MM.1S (cell line): Measurements from ENCODE around the gene BMP4.

Experiments used
- DNase-seq: peaks from one replicate; pipeline ENCODE4 v3.0.0-alpha.2; 2015
- H2AFZ ChIP-seq: fragments of 300-600 bp; sonication (generic); 2 replicates; pipeline ENCODE4 v1.6.0; 2016; ENCODE audit warnings: antibody characterized with exemption, low read length
- H3F3A ChIP-seq: fragments of 300-600 bp; sonication (generic); 2 replicates; pipeline ENCODE4 v1.6.1; 2016; ENCODE audit warnings: mild to moderate bottlenecking, antibody characterized with exemption, low read length, moderate library complexity, mixed read lengths; ENCODE audit not compliant: insufficient read depth
- H3K27ac ChIP-seq: fragments of 300-600 bp; sonication (generic); 2 replicates; pipeline ENCODE4 v1.5.1; 2016; ENCODE audit warnings: mild to moderate bottlenecking, low read length
- H3K27me3 ChIP-seq: fragments of 300-600 bp; sonication (generic); replicated peaks from 2 replicates; pipeline ENCODE4 v1.6.0; 2016; ENCODE audit warnings: low read length; ENCODE audit not compliant: insufficient read depth
- H3K36me3 ChIP-seq: fragments of 300-600 bp; sonication (generic); replicated peaks from 2 replicates; pipeline ENCODE4 v1.6.1; 2016; ENCODE audit warnings: mild to moderate bottlenecking, low read length, mixed read lengths; ENCODE audit not compliant: insufficient read depth
- H3K4me1 ChIP-seq: fragments of 300-600 bp; sonication (generic); 2 replicates; pipeline ENCODE4 v1.6.1; 2016; ENCODE audit warnings: low read length, mixed read lengths
- H3K4me2 ChIP-seq: fragments of 300-600 bp; sonication (generic); 2 replicates; pipeline ENCODE4 v1.6.0; 2016; ENCODE audit warnings: low read depth, low read length
- H3K4me3 ChIP-seq: fragments of 300-600 bp; sonication (generic); 2 replicates; pipeline ENCODE4 v1.5.1; 2016; ENCODE audit warnings: low read length, mixed read lengths
- H3K79me2 ChIP-seq: fragments of 300-600 bp; sonication (generic); 2 replicates; pipeline ENCODE4 v1.6.1; 2016; ENCODE audit warnings: mixed run types, low read length, mixed read lengths
- H3K9ac ChIP-seq: fragments of 300-600 bp; sonication (generic); 2 replicates; pipeline ENCODE4 v1.6.1; 2016; ENCODE audit warnings: low read length, mixed read lengths
- H3K9me2 ChIP-seq: fragments of 300-600 bp; sonication (generic); replicated peaks from 2 replicates; pipeline ENCODE4 v1.6.1; 2016; ENCODE audit warnings: mild to moderate bottlenecking, low read length, mixed read lengths; ENCODE audit not compliant: insufficient read depth
- H3K9me3 ChIP-seq: fragments of 300-600 bp; sonication (generic); replicated peaks from 2 replicates; pipeline ENCODE4 v1.6.1; 2016; ENCODE audit warnings: mild to moderate bottlenecking, low read length, mixed read lengths; ENCODE audit not compliant: insufficient read depth
- H4K20me1 ChIP-seq: fragments of 300-600 bp; sonication (generic); 2 replicates; pipeline ENCODE4 v1.6.1; 2016; ENCODE audit warnings: mild to moderate bottlenecking, low read length, moderate library complexity, mixed read lengths; ENCODE audit not compliant: insufficient read depth
- CTCF ChIP-seq: fragments of 300-600 bp; sonication (generic); IDR thresholded peaks from 2 replicates; pipeline ENCODE4 v1.5.1; 2016; ENCODE audit warnings: antibody characterized with exemption, low read length, mixed read lengths
- EZH2 ChIP-seq: fragments of 300-600 bp; sonication (generic); optimal IDR thresholded peaks from 2 replicates; pipeline ENCODE3; 2017; ENCODE audit warnings: low read depth, mild to moderate bottlenecking, antibody characterized with exemption, low read length, mixed read lengths
- EZH2phosphoT487 ChIP-seq: fragments of 300-600 bp; sonication (generic); IDR thresholded peaks from 2 replicates; pipeline ENCODE4 v1.6.1; 2018; ENCODE audit warnings: antibody characterized with exemption, low read length

Gene BMP4

DNA sequence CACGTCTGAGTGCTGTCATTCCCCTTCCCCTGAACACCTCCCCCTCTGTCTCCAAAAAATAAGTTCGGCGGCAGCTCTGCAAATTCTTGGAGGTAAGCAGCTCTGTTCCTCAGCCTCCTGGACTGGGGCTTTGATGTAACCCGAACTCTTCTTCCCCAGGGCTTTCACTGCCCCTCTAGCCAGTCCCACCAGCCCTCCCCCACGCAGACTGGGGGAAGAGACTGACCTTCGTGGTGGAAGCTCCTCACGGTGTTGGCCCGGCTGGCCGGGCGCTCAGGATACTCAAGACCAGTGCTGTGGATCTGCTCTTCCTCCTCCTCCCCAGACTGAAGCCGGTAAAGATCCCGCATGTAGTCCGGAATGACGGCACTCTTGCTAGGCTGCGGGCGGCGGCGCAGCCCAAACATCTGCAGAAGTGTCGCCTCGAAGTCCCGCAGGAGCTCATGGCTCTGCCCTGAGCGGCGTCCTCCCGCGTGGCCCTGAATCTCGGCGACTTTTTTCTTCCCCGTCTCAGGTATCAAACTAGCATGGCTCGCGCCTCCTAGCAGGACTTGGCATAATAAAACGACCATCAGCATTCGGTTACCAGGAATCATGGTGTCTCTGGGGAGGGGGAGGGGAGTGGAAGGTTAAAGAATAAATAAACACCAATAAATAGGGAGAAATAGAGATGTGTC, 4.9 kb downstream of the BMP4 start:
- Histone ChIP-seq H3K9me2 (no peaks in the 10 kb centered on the region), H3K4me2 (no peak overlapping the region), H3K27me3 (no peaks in the 10 kb centered on the region), H3F3A (no peaks in the 10 kb centered on the region), H3K27ac (no peak overlapping the region), H3K36me3 (no peaks in the 10 kb centered on the region), H3K9ac (no peak overlapping the region), H2AFZ (no peak overlapping the region), H4K20me1 (no peaks in the 10 kb centered on the region), H3K4me3 (no peak overlapping the region), H3K9me3 (no peaks in the 10 kb centered on the region), H3K79me2 (no peaks in the 10 kb centered on the region), H3K4me1 (no peaks in the 10 kb centered on the region)
- no peak for DNase-seq
- TF ChIP-seq CTCF (no peak), EZH2phosphoT487 (no peak), EZH2 (no peak)

DNA sequence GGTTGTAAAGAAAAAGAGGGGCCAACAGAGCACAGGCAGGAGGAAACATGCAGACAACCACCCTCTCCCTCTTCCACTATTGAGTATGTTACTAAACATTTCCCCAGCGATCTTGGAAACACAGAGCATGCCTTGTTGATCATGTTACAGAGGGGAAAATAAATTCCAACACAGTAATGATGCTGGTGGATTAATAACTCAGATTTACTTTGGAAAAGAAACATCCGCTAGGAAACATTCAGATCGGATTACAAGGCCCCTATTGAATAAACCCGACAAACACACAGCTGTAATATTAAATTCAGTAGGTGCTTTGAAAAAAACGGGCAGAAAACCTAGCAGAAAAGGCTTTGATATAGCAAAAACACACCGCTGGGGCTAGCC, 5.4 kb downstream of the BMP4 start:
- Histone ChIP-seq H3F3A (no peaks in the 10 kb centered on the region), H2AFZ (no peak overlapping the region), H3K4me1 (no peaks in the 10 kb centered on the region), H3K9me2 (no peaks in the 10 kb centered on the region), H3K9ac (no peak overlapping the region), H3K79me2 (no peaks in the 10 kb centered on the region), H3K27me3 (no peaks in the 10 kb centered on the region), H3K27ac (no peak overlapping the region), H3K4me2 (no peak overlapping the region), H3K36me3 (no peaks in the 10 kb centered on the region), H3K9me3 (no peaks in the 10 kb centered on the region), H4K20me1 (no peaks in the 10 kb centered on the region), H3K4me3 (no peak overlapping the region)
- TF ChIP-seq EZH2 = no peak
- no peak for TF ChIP-seq EZH2phosphoT487
- TF ChIP-seq CTCF = no peak
- no peak for DNase-seq

DNA sequence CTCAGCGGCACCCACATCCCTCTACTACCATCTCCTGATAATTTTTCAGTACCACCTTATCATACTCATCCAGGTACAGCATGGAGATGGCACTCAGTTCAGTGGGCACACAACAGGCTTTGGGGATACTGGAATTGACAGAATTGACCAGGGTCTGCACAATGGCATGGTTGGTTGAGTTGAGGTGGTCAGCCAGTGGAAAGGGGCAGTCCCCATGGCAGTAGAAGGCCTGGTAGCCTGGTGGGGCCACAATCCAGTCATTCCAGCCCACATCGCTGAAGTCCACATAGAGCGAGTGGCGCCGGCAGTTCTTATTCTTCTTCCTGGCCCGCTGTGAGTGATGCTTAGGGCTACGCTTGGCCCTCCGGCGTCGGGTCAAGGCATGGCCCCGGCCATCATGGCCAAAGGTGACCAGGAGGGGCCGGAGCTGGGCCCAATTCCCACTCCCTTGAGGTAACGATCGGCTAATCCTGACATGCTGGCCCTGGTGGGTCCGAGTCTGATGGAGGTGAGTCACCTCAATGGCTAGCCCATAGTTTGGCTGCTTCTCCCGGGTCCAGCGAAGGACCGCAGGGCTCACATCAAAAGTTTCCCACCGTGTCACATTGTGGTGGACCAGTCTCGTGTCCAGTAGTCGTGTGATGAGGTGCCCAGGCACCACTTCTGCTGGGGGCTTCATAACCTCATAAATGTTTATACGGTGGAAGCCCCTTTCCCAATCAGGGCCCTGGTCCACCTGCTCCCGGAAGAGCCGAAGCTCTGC, 6.4 kb downstream of the BMP4 start:
- Histone ChIP-seq H3K4me2 (no peak overlapping the region), H3K27ac (no peak overlapping the region), H3K79me2 (no peaks in the 10 kb centered on the region), H3K4me1 (no peaks in the 10 kb centered on the region), H3K4me3 (no peak overlapping the region), H3K36me3 (no peaks in the 10 kb centered on the region), H3K9me2 (no peaks in the 10 kb centered on the region), H3K9me3 (no peaks in the 10 kb centered on the region), H2AFZ (no peak overlapping the region), H3F3A (no peaks in the 10 kb centered on the region), H4K20me1 (no peaks in the 10 kb centered on the region), H3K9ac (no peak overlapping the region), H3K27me3 (no peaks in the 10 kb centered on the region)
- DNase-seq = no peak
- TF ChIP-seq EZH2 = no peak
- TF ChIP-seq EZH2phosphoT487 = no peak
- no peak for TF ChIP-seq CTCF
